ENCODE measurements around the gene MAGEA4.

The MAGEA4 gene

DNA sequence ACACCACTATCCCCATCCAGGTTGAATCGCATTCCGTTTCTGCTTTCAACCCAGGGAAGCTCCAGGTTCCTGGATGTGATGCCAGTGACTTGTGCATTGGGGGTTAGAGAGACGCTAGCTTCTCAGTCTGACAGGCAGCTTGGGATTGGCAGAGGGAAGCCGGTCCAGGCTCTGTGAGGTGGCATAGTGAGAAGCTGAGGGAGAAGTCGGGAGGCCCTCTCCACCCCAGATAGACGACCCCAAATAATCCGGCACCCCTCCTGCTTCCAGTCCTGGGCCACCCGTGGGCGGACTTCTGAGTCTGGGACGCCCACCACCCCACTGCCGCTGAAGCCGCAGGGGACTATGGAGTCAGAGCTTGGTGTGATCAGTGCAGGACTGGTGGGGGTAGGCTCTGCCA, 7.4 kb downstream of the MAGEA4 start:
- Histone ChIP-seq H3K9me3 (ENCODE audit: insufficient read depth, low read length) (no peaks in the 10 kb centered on the region), H3K27ac (ENCODE audit: low read depth, low read length) (no peak overlapping the region), H3F3A (ENCODE audit: insufficient read depth) (no peaks in the 10 kb centered on the region)

DNA sequence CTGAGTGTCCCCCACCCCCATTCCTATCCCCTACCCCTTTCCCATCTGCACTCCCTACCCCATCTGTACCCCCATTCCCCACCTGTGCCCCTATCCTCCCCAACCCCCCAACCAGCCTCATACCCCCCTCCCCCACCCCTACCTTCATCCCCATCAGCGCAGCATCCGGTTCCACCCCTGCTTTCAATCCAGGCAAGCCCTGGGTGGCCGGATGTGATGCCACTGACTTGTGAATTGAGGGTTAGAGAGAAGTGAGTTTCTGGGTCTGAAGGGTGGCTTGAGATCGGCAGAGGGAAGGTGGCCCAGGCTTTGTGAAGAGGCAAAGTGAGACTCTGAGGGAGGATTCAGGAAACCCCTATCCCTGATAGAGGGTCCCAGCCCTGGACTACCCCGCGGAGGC, 7.8 kb downstream of the MAGEA4 start:
- no peaks in the 10 kb centered on the region for H3K36me3 ChIP-seq (ENCODE audit: low read length)
- H4K20me1 ChIP-seq (ENCODE audit: low read depth, low read length) = no peaks in the 10 kb centered on the region
- no peaks in the 10 kb centered on the region for H3F3A ChIP-seq (ENCODE audit: insufficient read depth)
- no peaks in the 10 kb centered on the region for H3K9me3 ChIP-seq (ENCODE audit: insufficient read depth, low read length)
- H2AFZ ChIP-seq (ENCODE audit: low read depth, low read length, severe bottlenecking) = no peak overlapping the region
- no peaks in the 10 kb centered on the region for H3K79me2 ChIP-seq (ENCODE audit: insufficient read depth, low read length)
- H3K9me2 ChIP-seq (replicated peaks; ENCODE audit: insufficient read depth, low read length) = no peaks in the 10 kb centered on the region
- H3K27me3 ChIP-seq (ENCODE audit: low read length) = no peaks in the 10 kb centered on the region
- H3K4me2 ChIP-seq (ENCODE audit: low read depth, low read length, poor library complexity, severe bottlenecking) = no peak overlapping the region
- no peak overlapping the region for H3K27ac ChIP-seq (ENCODE audit: low read depth, low read length)
- no peak overlapping the region for H3K9ac ChIP-seq (ENCODE audit: low read length)
- no peak for TF ChIP-seq EZH2phosphoT487 (conservative IDR thresholded peaks at IDR 0.05; ENCODE audit: low read length)
- TF ChIP-seq, protein P1, sequence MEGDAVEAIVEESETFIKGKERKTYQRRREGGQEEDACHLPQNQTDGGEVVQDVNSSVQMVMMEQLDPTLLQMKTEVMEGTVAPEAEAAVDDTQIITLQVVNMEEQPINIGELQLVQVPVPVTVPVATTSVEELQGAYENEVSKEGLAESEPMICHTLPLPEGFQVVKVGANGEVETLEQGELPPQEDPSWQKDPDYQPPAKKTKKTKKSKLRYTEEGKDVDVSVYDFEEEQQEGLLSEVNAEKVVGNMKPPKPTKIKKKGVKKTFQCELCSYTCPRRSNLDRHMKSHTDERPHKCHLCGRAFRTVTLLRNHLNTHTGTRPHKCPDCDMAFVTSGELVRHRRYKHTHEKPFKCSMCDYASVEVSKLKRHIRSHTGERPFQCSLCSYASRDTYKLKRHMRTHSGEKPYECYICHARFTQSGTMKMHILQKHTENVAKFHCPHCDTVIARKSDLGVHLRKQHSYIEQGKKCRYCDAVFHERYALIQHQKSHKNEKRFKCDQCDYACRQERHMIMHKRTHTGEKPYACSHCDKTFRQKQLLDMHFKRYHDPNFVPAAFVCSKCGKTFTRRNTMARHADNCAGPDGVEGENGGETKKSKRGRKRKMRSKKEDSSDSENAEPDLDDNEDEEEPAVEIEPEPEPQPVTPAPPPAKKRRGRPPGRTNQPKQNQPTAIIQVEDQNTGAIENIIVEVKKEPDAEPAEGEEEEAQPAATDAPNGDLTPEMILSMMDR (IDR thresholded peaks at IDR 0.05; ENCODE audit: insufficient read depth, low read length, poor library complexity, severe bottlenecking) = no peak
- no peak overlapping the region for H3K4me3 ChIP-seq (ENCODE audit: insufficient read depth, low read length, poor library complexity, severe bottlenecking)

More for the DNA sequence above, 7.4 kb downstream of the MAGEA4 start:
- no peaks in the 10 kb centered on the region for H3K27me3 ChIP-seq (ENCODE audit: low read length)
- no peaks in the 10 kb centered on the region for H3K36me3 ChIP-seq (ENCODE audit: low read length)
- no peak overlapping the region for H2AFZ ChIP-seq (ENCODE audit: low read depth, low read length, severe bottlenecking)
- TF ChIP-seq, protein P1 (IDR thresholded peaks at IDR 0.05; ENCODE audit: insufficient read depth, low read length, poor library complexity, severe bottlenecking) = no peak
- TF ChIP-seq EZH2phosphoT487 (conservative IDR thresholded peaks at IDR 0.05; ENCODE audit: low read length) = no peak
- H4K20me1 ChIP-seq (ENCODE audit: low read depth, low read length) = no peaks in the 10 kb centered on the region
- H3K9ac ChIP-seq (ENCODE audit: low read length) = no peak overlapping the region
- no peaks in the 10 kb centered on the region for H3K9me2 ChIP-seq (replicated peaks; ENCODE audit: insufficient read depth, low read length)
- H3K4me2 ChIP-seq (ENCODE audit: low read depth, low read length, poor library complexity, severe bottlenecking) = no peak overlapping the region
- no peak overlapping the region for H3K4me3 ChIP-seq (ENCODE audit: insufficient read depth, low read length, poor library complexity, severe bottlenecking)
- no peaks in the 10 kb centered on the region for H3K79me2 ChIP-seq (ENCODE audit: insufficient read depth, low read length)

- H2AFZ ChIP-seq (ENCODE audit: low read depth, low read length, severe bottlenecking) = no peak overlapping the region
- no peaks in the 10 kb centered on the region for H3K9me2 ChIP-seq (replicated peaks; ENCODE audit: insufficient read depth, low read length)
- H3F3A ChIP-seq (ENCODE audit: insufficient read depth) = no peaks in the 10 kb centered on the region
- H3K36me3 ChIP-seq (ENCODE audit: low read length) = no peaks in the 10 kb centered on the region
- no peaks in the 10 kb centered on the region for H3K9me3 ChIP-seq (ENCODE audit: insufficient read depth, low read length)
- H3K4me3 ChIP-seq (ENCODE audit: insufficient read depth, low read length, poor library complexity, severe bottlenecking) = no peak overlapping the region
- H3K27ac ChIP-seq (ENCODE audit: low read depth, low read length) = no peak overlapping the region
- TF ChIP-seq, protein P1 (IDR thresholded peaks at IDR 0.05; ENCODE audit: insufficient read depth, low read length, poor library complexity, severe bottlenecking) = no peak
- no peak for TF ChIP-seq EZH2phosphoT487 (conservative IDR thresholded peaks at IDR 0.05; ENCODE audit: low read length)
- H3K4me2 ChIP-seq (ENCODE audit: low read depth, low read length, poor library complexity, severe bottlenecking) = no peak overlapping the region
- H3K27me3 ChIP-seq (ENCODE audit: low read length) = no peaks in the 10 kb centered on the region
- no peak overlapping the region for H3K9ac ChIP-seq (ENCODE audit: low read length)
- H4K20me1 ChIP-seq (ENCODE audit: low read depth, low read length) = no peaks in the 10 kb centered on the region
- no peaks in the 10 kb centered on the region for H3K79me2 ChIP-seq (ENCODE audit: insufficient read depth, low read length)
Measured at GRCh38 chrX:151921292-151921691, 8.6 kb downstream of the MAGEA4 start.
